B cell (primary cell): ENCODE results near the gene PRAMEF2.
"Not testable (repeated sequence)": the region's sequence is repeated elsewhere in the genome, so short reads cannot be mapped to it uniquely, and the experiment has no call there.

Experiments
- EZH2 ChIP-seq: IDR thresholded peaks from 2 replicates; pipeline ENCODE4 v1.6.1; 2012; ENCODE audit warnings: borderline replicate concordance, low read depth, mild to moderate bottlenecking, moderate library complexity, low read length; ENCODE audit not compliant: insufficient read depth, poor library complexity, severe bottlenecking
- TF ChIP-seq, protein P1 (sequence below): fragments of 200-600 bp; IDR thresholded peaks from one replicate; pipeline ENCODE4 v1.8.0; 2022; ENCODE audit warnings: antibody characterized with exemption, mild to moderate bottlenecking

DNA sequence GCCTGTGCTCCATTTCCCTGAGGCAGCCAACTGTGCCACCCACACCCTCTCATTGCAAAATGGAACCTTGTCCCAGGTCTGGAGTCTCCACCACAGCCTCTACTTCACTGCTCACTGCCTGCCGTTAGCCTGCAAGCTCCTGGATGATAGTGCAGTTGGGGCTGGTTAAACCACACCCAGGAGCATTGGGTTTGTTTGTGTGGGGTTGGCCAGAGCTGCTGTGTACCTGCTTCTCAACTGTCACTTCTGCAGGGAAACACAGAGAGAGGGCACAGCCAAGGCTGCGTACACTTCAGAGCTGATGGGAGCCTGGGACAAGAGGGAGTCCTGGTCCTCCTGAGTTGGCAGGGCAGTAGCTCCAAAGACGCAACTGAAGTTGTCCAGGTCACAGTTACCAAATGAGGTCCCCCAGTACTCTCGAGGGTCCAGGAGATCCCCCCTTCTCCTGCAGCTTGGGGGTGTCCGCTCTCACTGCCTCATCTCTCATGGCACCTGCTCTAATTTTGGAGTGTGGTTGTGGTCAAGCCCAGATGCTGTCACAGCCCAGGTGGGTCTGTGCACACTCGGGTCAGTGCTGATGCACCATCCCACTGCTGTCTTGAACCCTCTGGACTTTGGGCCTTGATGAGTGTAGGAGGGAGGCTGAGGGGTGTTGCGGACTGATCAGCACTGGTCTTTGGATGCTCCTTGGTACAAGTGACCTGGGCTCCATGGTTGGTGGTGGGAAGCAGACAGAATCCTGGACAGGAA, 6.4 kb downstream of the PRAMEF2 start:
- TF ChIP-seq, protein P1, sequence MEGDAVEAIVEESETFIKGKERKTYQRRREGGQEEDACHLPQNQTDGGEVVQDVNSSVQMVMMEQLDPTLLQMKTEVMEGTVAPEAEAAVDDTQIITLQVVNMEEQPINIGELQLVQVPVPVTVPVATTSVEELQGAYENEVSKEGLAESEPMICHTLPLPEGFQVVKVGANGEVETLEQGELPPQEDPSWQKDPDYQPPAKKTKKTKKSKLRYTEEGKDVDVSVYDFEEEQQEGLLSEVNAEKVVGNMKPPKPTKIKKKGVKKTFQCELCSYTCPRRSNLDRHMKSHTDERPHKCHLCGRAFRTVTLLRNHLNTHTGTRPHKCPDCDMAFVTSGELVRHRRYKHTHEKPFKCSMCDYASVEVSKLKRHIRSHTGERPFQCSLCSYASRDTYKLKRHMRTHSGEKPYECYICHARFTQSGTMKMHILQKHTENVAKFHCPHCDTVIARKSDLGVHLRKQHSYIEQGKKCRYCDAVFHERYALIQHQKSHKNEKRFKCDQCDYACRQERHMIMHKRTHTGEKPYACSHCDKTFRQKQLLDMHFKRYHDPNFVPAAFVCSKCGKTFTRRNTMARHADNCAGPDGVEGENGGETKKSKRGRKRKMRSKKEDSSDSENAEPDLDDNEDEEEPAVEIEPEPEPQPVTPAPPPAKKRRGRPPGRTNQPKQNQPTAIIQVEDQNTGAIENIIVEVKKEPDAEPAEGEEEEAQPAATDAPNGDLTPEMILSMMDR, result not testable (repeated sequence)
- not testable (repeated sequence) for TF ChIP-seq EZH2
